ENCODE results near the gene WNK2. TPM values are rescaled to one million over a fixed set of nuclear protein-coding genes. Genes with fewer than 3 reads are reported as not detected.

WNK2 gene
- total and polyA plus RNA-seq, 2 donors (not counting 3 experiments of a cell fraction or from before 2014, with no cell fraction given) = not detected

GRCh38 chr9:93303806-93304573 lies 120.1 kb downstream of the WNK2 start:
- FAIRE-seq = no peak
- Histone ChIP-seq H3K79me2 (ENCODE audit: control insufficient read depth, insufficient read depth, low read length) (no peaks in the 10 kb centered on the region), H3K4me1 (ENCODE audit: control insufficient read depth, extremely low read depth, insufficient read depth, low read length) (no peaks in the 10 kb centered on the region), H3K9ac (replicated peaks; ENCODE audit: extremely low read depth, insufficient read depth, low read length) (no peak overlapping the region), H2AFZ (ENCODE audit: low read depth, low read length) (no peak overlapping the region), H4K20me1 (replicated peaks; ENCODE audit: control insufficient read depth, extremely low read depth, insufficient read depth, low read length) (no peaks in the 10 kb centered on the region), H3K36me3 (ENCODE audit: control insufficient read depth in 2 of 2, extremely low read depth in 1 of 2, insufficient read depth in 2 of 2, low read length in 2 of 2) (no peaks in the 10 kb centered on the region), H3K27me3 (ENCODE audit: control insufficient read depth in 2 of 2, insufficient read depth in 2 of 2, low read length in 2 of 2) (no peaks in the 10 kb centered on the region), H3K27ac (ENCODE audit: insufficient read depth, low read depth, low read length) (no peak overlapping the region), H3K4me3 (replicated peaks in 1 of 3; ENCODE audit: insufficient read depth in 1 of 3, low read depth in 1 of 3, low read length in 3 of 3) (no peak overlapping the region), H3K4me2 (ENCODE audit: insufficient read depth, low read length) (no peak overlapping the region), H3K9me3 (replicated peaks; ENCODE audit: control insufficient read depth, insufficient read depth, low read length) (no peaks in the 10 kb centered on the region), H3K9me1 (replicated peaks; ENCODE audit: control insufficient read depth, extremely low read depth, insufficient read depth, low read length) (no peaks in the 10 kb centered on the region)
- dilution Hi-C loops (cut with MboI; ENCODE audit: extremely low pct_ligation_motif_present, low sequenced_read_pairs) (no loop called here), intact Hi-C loops (cut with micrococcal nuclease) (no loop called here)
- no peak for DNase-seq (ENCODE audit: low read depth, low spot score)
- CTCF ChIA-PET = interaction anchor here (1.0 to 3.3 kb wide), 14 partner anchors 12 to 349 kb away, joined by 3 to 49 read pairs (median 5); no protein-coding TSS in a partner anchor
- no TSS peak for BruUV-seq (replicated peaks)
- POLR2A ChIA-PET = no interaction called here
- no peak for TF ChIP-seq FOS (IDR thresholded peaks at IDR 0.05; ENCODE audit: borderline replicate concordance, insufficient read depth, low read length)
- no peak for TF ChIP-seq EZH2 (IDR thresholded peaks at IDR 0.05; ENCODE audit: borderline replicate concordance, low read depth, low read length, severe bottlenecking)
- TF ChIP-seq MAX (IDR thresholded peaks at IDR 0.05; ENCODE audit: insufficient read depth, insufficient read length) = no peak
- no peak for TF ChIP-seq POLR2AphosphoS5 (IDR thresholded peaks at IDR 0.05; ENCODE audit: insufficient read depth, low read depth, low read length)
- TF ChIP-seq POLR2A (IDR thresholded peaks at IDR 0.05; ENCODE audit: low read depth, low read length) = no peak
- TF ChIP-seq MYC (IDR thresholded peaks at IDR 0.05; ENCODE audit: low read depth, low read length) = no peak
- no peak for TF ChIP-seq CTCF (IDR thresholded peaks at IDR 0.05; ENCODE audit: extremely low read depth in 1 of 2, insufficient read depth in 1 of 2, low read depth in 1 of 2, low read length in 2 of 2)
- no peak for TF ChIP-seq GATA2 (IDR thresholded peaks at IDR 0.05; ENCODE audit: insufficient read depth, insufficient read length, low read depth, low read length)
- no peak for TF ChIP-seq JUN (IDR thresholded peaks at IDR 0.05; ENCODE audit: borderline replicate concordance, insufficient read depth, insufficient read length, low read depth)

All from endothelial cell of umbilical vein (primary cell).